ENCODE measurements around the gene IER3.

- TF ChIP-seq POLR2A (IDR thresholded peaks at IDR 0.05; ENCODE audit: low read length) = no peak
- no peak for TF ChIP-seq GATA1 (IDR thresholded peaks at IDR 0.05; ENCODE audit: low read depth, low read length)
These were observed 38.2 kb upstream of the IER3 start for GRCh38 chr6:30782425-30783014.

Measured in erythroblast (primary cell).